CD4-positive, alpha-beta memory T cell (primary cell): ENCODE data around the gene MEN1. TPM values are rescaled to one million over a fixed set of nuclear protein-coding genes. Genes with fewer than 3 reads are reported as not detected.
A peak's percentile ranks its signal among the peaks of the same experiment; 100 is the strongest.

Source experiments
- CTCF ChIA-PET: fragments of 350-600 bp; sonication (Branson Sonifier 250); formaldehyde crosslinking; loops from one replicate; lab custom pipeline; 2021; ENCODE audit warnings: inconsistent platforms; ENCODE audit not compliant: partially characterized antibody; lab: Charles Lee
- POLR2A ChIA-PET: fragments of 350-600 bp; sonication (Branson Sonifier 250); formaldehyde crosslinking; loops from one replicate; lab custom pipeline; 2021; ENCODE audit not compliant: partially characterized antibody; lab: Charles Lee
- DNase-seq, 5 donors: peaks; one replicate each; pipeline versions ENCODE4 v3.0.0 to v3.0.0-alpha.2; 2020 to 2022; ENCODE audit warnings: mixed read lengths in 1 of 5
- H3K27ac ChIP-seq: one replicate; pipeline ENCODE4 v1.7.0; 2013; ENCODE audit warnings: low read depth, low read length
- H3K27me3 ChIP-seq: 2 replicates; pipeline ENCODE4 v1.7.0; 2013; ENCODE audit warnings: mild to moderate bottlenecking, low read length, moderate library complexity; ENCODE audit not compliant: insufficient read depth
- H3K36me3 ChIP-seq: 2 replicates; pipeline ENCODE4 v1.7.0; 2013; ENCODE audit warnings: mild to moderate bottlenecking, low read length, moderate library complexity; ENCODE audit not compliant: insufficient read depth
- H3K4me1 ChIP-seq: 2 replicates; pipeline ENCODE4 v1.7.0; 2013; ENCODE audit warnings: mild to moderate bottlenecking, low read length, moderate library complexity; ENCODE audit not compliant: insufficient read depth
- H3K4me3 ChIP-seq, 2 donors: one replicate each; pipeline ENCODE4 v1.7.0; 2013; ENCODE audit warnings: low read length in 2 of 2, mild to moderate bottlenecking in 1 of 2
- H3K9me3 ChIP-seq, 2 donors: one replicate each; pipeline ENCODE4 v1.7.0; 2013; ENCODE audit warnings: low read length in 2 of 2, control low read depth in 1 of 2; ENCODE audit not compliant: control insufficient read depth in 1 of 2
- H3K27ac Mint-ChIP-seq, 7 donors: one replicate each; pipeline ENCODE4 v1.8.0; 2020 to 2021; ENCODE audit warnings: mixed read lengths in 7 of 7, mild to moderate bottlenecking in 6 of 7, inconsistent platforms in 3 of 7, moderate library complexity in 3 of 7
- H3K27me3 Mint-ChIP-seq, 2 donors: one replicate each; pipeline ENCODE4 v1.8.0; 2020 to 2021; ENCODE audit warnings: mixed read lengths in 2 of 2
- H3K36me3 Mint-ChIP-seq, 2 donors: one replicate each; pipeline ENCODE4 v1.8.0; 2020 to 2021; ENCODE audit warnings: mixed read lengths in 2 of 2, inconsistent platforms in 1 of 2, mild to moderate bottlenecking in 1 of 2
- H3K4me1 Mint-ChIP-seq, 4 donors: one replicate each; pipeline ENCODE4 v1.8.0; 2020 to 2021; ENCODE audit warnings: mixed read lengths in 4 of 4, mild to moderate bottlenecking in 1 of 4
- H3K4me3 Mint-ChIP-seq, 8 donors: one replicate each; pipeline ENCODE4 v1.8.0; 2020 to 2021; ENCODE audit warnings: mixed read lengths in 8 of 8, mild to moderate bottlenecking in 7 of 8, moderate library complexity in 6 of 8, inconsistent platforms in 3 of 8
- H3K9me3 Mint-ChIP-seq, 8 donors: one replicate each; pipeline ENCODE4 v1.8.0; 2020 to 2021; ENCODE audit warnings: mixed read lengths in 8 of 8, mild to moderate bottlenecking in 5 of 8, inconsistent platforms in 3 of 8, moderate library complexity in 1 of 8
- intact Hi-C: fragments of 100-400 bp; cut with micrococcal nuclease; formaldehyde crosslinking; loops from one replicate; pipeline ENCODE4 v1.15.1; 2023
- polyA plus RNA-seq, 2 donors: library from polyadenylated mRNA; unstranded; fragments of 300-500 nt; fragmentation: Illumina TruSeq; gene quantifications; one replicate each; pipeline ENCODE4 v1.2.3, GENCODE V29; 2021
- total RNA-seq, 2 experiments: library from RNA; stranded (reverse); gene quantifications; one replicate each; pipeline ENCODE4 v1.2.3, GENCODE V29; 2021

The MEN1 gene
- total and polyA plus RNA-seq, 4 experiments from 2014 or later, result 22.4 to 42.7 (median 41.7) TPM

DNA sequence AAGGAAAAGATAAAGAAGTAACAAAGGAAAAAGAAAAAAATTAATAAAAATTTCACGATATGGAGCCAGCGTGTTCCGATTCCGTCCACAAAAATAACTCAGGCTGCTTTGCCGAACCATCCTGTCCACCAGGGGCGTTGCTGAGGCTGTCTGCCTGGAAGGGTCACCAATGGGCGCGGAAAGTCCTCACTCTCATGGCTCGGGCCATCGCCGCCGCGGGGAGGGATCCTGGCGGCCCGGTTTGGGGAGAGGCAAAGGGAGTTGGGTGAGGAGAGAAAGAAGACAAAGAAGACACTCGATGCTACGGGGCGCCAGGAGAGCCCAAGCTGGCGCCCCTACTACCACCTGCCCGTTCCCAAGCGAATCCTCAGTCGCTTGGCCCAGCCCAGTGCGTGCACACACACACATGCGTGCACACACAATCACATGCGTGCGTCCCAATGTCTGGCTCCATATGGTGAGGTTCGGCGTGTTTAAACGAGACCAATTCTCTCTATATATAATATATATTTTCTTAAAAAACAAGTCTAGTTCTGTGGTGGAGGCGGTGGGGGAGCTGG is 45.0 kb downstream of the MEN1 start:
- ChIA-PET POLR2A (interaction anchor here (0.8 to 33.1 kb wide), 5 partner anchors 10 to 38 kb away, joined by 3 to 1500 read pairs (median 5); partner anchors contain the start of genes MAP4K2, RASGRP2 and SF1), CTCF (interaction anchor here (2.4 to 7.6 kb wide), 3 partner anchors 10 to 21 kb away, joined by 13 to 135 read pairs (median 35); partner anchors contain the start of gene RASGRP2)
- DNase-seq, result peak in 1 of 5 donors; percentile 37
- no peak overlapping the region for H3K4me3 ChIP-seq
- H3K27ac Mint-ChIP-seq, result peak overlapping the region; percentile 55 to 91 (median 88)
- H3K36me3 Mint-ChIP-seq, result peaks cover 72 to 79% of the 10 kb centered on the region in 2 donors
- intact Hi-C loops, result no loop called here
- H3K9me3 ChIP-seq, result no peaks in the 10 kb centered on the region
- H3K9me3 Mint-ChIP-seq, result peaks cover 0 to 24% (median 0%) of the 10 kb centered on the region in 8 donors
- no peaks in the 10 kb centered on the region for H3K27me3 Mint-ChIP-seq
- H3K4me1 ChIP-seq, result peaks cover 97% of the 10 kb centered on the region
- H3K4me1 Mint-ChIP-seq, result peaks cover 61 to 96% (median 83%) of the 10 kb centered on the region in 4 donors
- peak overlapping the region; percentile 63 to 90 (median 84) for H3K4me3 Mint-ChIP-seq
- H3K36me3 ChIP-seq, result peaks cover 69% of the 10 kb centered on the region
- H3K27me3 ChIP-seq, result no peaks in the 10 kb centered on the region
- peak overlapping the region; percentile 47 for H3K27ac ChIP-seq

GRCh38 chr11:64764753-64765152 is 45.6 kb downstream of the MEN1 start:
- Mint-ChIP-seq H3K4me1 (peaks cover 61 to 98% (median 86%) of the 10 kb centered on the region in 4 donors), H3K27me3 (no peaks in the 10 kb centered on the region), H3K4me3 (peak overlapping the region; percentile 63 to 90 (median 84)), H3K36me3 (peaks cover 67 to 74% of the 10 kb centered on the region in 2 donors), H3K9me3 (peaks cover 0 to 24% (median 0%) of the 10 kb centered on the region in 8 donors), H3K27ac (peak overlapping the region; percentile 70 to 91 (median 88))
- Histone ChIP-seq H3K27ac (peak overlapping the region; percentile 47), H3K4me1 (peaks cover 97% of the 10 kb centered on the region), H3K4me3 (peak overlapping the region in 1 of 2 donors; percentile 15), H3K27me3 (no peaks in the 10 kb centered on the region), H3K36me3 (peaks cover 63% of the 10 kb centered on the region), H3K9me3 (no peaks in the 10 kb centered on the region)
- intact Hi-C loops, result no loop called here
- DNase-seq, result peak in 1 of 5 donors; percentile 25
- ChIA-PET CTCF (interaction anchor here (0.9 to 7.6 kb wide), 4 partner anchors 10 to 20 kb away, joined by 4 to 135 read pairs (median 24); partner anchors contain the start of genes RASGRP2 and SF1), POLR2A (interaction anchor here (0.8 to 33.1 kb wide), 9 partner anchors 10 to 120 kb away, joined by 3 to 1500 read pairs (median 4); partner anchors contain the start of genes MAP4K2, RASGRP2 and SF1)

- peak; percentile 71 to 83 (median 76) for DNase-seq
- Histone ChIP-seq H3K36me3 (peaks cover 56% of the 10 kb centered on the region), H3K27me3 (no peaks in the 10 kb centered on the region), H3K4me3 (peak overlapping the region; percentile 12 to 15), H3K27ac (peak overlapping the region; percentile 47), H3K4me1 (peaks cover 96% of the 10 kb centered on the region), H3K9me3 (no peaks in the 10 kb centered on the region)
- Mint-ChIP-seq H3K4me1 (peaks cover 57 to 98% (median 83%) of the 10 kb centered on the region in 4 donors), H3K27me3 (no peaks in the 10 kb centered on the region), H3K9me3 (peaks cover 0 to 24% (median 0%) of the 10 kb centered on the region in 8 donors), H3K4me3 (peak overlapping the region; percentile 63 to 90 (median 84)), H3K27ac (peak overlapping the region; percentile 63 to 91 (median 87)), H3K36me3 (peaks cover 61 to 68% of the 10 kb centered on the region in 2 donors)
- ChIA-PET CTCF (interaction anchor here (0.9 to 7.6 kb wide), 7 partner anchors 11 to 98 kb away, joined by 3 to 135 read pairs (median 6); partner anchors contain the start of genes RASGRP2 and SF1), POLR2A (interaction anchor here (0.7 to 33.1 kb wide), 17 partner anchors 11 to 735 kb away, joined by 3 to 1500 read pairs (median 3); partner anchors contain the start of genes MALAT1, MAP4K2, RASGRP2 and SF1)
- intact Hi-C loops, result no loop called here
Measured at GRCh38 chr11:64764040-64764611, 46.2 kb downstream of the MEN1 start.

DNA sequence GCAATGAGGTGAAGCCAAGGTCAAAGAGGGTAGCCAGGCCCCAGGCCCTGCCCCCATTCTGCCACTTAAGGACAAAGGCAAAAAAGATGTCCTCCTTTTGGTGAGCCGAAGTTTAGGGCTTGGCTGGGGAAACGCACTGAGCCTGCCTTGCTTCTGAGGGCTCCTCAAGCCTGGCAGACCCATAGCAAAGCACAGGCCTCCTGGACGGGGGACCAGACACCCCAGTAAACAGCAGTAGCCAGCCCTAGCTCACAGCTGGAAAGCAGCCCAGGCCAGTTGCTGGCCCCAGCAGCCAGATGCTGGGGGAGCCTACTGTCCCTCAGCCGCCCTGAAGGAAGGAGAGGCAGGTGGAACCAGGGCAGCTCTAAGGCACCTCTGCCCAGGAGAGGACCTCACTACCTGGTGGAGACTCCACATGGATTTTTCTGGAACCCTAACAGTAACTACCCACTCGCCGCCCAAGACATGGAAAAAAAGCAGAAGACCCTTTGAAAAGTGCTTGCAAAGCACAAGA is 46.8 kb downstream of the MEN1 start:
- Histone ChIP-seq H3K27ac (peak overlapping the region; percentile 47), H3K4me1 (peaks cover 91% of the 10 kb centered on the region), H3K4me3 (peak overlapping the region; percentile 12 to 15), H3K36me3 (peaks cover 51% of the 10 kb centered on the region), H3K27me3 (no peaks in the 10 kb centered on the region), H3K9me3 (no peaks in the 10 kb centered on the region)
- Mint-ChIP-seq H3K4me3 (peak overlapping the region; percentile 50 to 90 (median 84)), H3K27ac (peak overlapping the region; percentile 63 to 91 (median 87)), H3K4me1 (peaks cover 55 to 95% (median 78%) of the 10 kb centered on the region in 4 donors), H3K36me3 (peaks cover 55 to 62% of the 10 kb centered on the region in 2 donors), H3K9me3 (peaks cover 0 to 24% (median 0%) of the 10 kb centered on the region in 8 donors), H3K27me3 (no peaks in the 10 kb centered on the region)
- POLR2A ChIA-PET, result interaction anchor here (0.7 to 33.1 kb wide), 17 partner anchors 12 to 736 kb away, joined by 3 to 1500 read pairs (median 3); partner anchors contain the start of genes MALAT1, MAP4K2, RASGRP2 and SF1
- peak in 2 of 5 donors; percentile 37 for DNase-seq
- intact Hi-C loops, result loop anchor here (2.0 kb wide), 1 partner anchor 13 kb away; no protein-coding TSS in a partner anchor
- CTCF ChIA-PET, result interaction anchor here (0.8 to 7.6 kb wide), 11 partner anchors 9 to 125 kb away, joined by 3 to 135 read pairs (median 4); partner anchors contain the start of genes RASGRP2 and SF1

GRCh38 chr11:64762674-64763525 is 47.5 kb downstream of the MEN1 start:
- Mint-ChIP-seq H3K27ac (peak overlapping the region; percentile 63 to 94 (median 90)), H3K4me3 (peak overlapping the region; percentile 63 to 90 (median 77)), H3K27me3 (no peaks in the 10 kb centered on the region), H3K4me1 (peaks cover 50 to 88% (median 71%) of the 10 kb centered on the region in 4 donors), H3K36me3 (peaks cover 48 to 56% of the 10 kb centered on the region in 2 donors), H3K9me3 (peaks cover 0 to 20% (median 0%) of the 10 kb centered on the region in 8 donors)
- peak overlapping the region; percentile 47 for H3K27ac ChIP-seq
- peak overlapping the region in 1 of 2 donors; percentile 15 for H3K4me3 ChIP-seq
- H3K27me3 ChIP-seq, result no peaks in the 10 kb centered on the region
- peaks cover 84% of the 10 kb centered on the region for H3K4me1 ChIP-seq
- ChIA-PET POLR2A (interaction anchor here (0.7 to 33.1 kb wide), 14 partner anchors 12 to 736 kb away, joined by 3 to 1500 read pairs (median 4); partner anchors contain the start of genes MALAT1, MAP4K2, RASGRP2 and SF1), CTCF (interaction anchor here (0.8 to 7.6 kb wide), 10 partner anchors 10 to 126 kb away, joined by 3 to 135 read pairs (median 4); partner anchors contain the start of gene RASGRP2)
- H3K9me3 ChIP-seq, result no peaks in the 10 kb centered on the region
- H3K36me3 ChIP-seq, result peaks cover 44% of the 10 kb centered on the region
- DNase-seq, result peak in 2 of 5 donors; percentile 41 to 62
- intact Hi-C loops, result loop anchor here (2.0 kb wide), 1 partner anchor 14 kb away; no protein-coding TSS in a partner anchor
